Measurements from ENCODE around the gene UBA5. TPM values are rescaled to one million over a fixed set of nuclear protein-coding genes. Genes with fewer than 3 reads are reported as not detected.

UBA5 gene
- total and polyA plus RNA-seq, 9 of the 15 experiments (the other 6 are each of a cell fraction or from before 2014, with no cell fraction given), result 8.1 to 71.1 (median 29.4) TPM

- TF ChIP-seq, protein P1, sequence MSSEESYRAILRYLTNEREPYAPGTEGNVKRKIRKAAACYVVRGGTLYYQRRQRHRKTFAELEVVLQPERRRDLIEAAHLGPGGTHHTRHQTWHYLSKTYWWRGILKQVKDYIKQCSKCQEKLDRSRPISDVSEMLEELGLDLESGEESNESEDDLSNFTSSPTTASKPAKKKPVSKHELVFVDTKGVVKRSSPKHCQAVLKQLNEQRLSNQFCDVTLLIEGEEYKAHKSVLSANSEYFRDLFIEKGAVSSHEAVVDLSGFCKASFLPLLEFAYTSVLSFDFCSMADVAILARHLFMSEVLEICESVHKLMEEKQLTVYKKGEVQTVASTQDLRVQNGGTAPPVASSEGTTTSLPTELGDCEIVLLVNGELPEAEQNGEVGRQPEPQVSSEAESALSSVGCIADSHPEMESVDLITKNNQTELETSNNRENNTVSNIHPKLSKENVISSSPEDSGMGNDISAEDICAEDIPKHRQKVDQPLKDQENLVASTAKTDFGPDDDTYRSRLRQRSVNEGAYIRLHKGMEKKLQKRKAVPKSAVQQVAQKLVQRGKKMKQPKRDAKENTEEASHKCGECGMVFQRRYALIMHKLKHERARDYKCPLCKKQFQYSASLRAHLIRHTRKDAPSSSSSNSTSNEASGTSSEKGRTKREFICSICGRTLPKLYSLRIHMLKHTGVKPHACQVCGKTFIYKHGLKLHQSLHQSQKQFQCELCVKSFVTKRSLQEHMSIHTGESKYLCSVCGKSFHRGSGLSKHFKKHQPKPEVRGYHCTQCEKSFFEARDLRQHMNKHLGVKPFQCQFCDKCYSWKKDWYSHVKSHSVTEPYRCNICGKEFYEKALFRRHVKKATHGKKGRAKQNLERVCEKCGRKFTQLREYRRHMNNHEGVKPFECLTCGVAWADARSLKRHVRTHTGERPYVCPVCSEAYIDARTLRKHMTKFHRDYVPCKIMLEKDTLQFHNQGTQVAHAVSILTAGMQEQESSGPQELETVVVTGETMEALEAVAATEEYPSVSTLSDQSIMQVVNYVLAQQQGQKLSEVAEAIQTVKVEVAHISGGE (CRISPR knock-in tag; IDR thresholded peaks at IDR 0.05), result peak; percentile 91 to 99 (median 95); a peak in 5 of 6 replicates
- TF ChIP-seq JUNB (CRISPR knock-in tag; conservative IDR thresholded peaks at IDR 0.05), result no peak
- TF ChIP-seq, protein P2, sequence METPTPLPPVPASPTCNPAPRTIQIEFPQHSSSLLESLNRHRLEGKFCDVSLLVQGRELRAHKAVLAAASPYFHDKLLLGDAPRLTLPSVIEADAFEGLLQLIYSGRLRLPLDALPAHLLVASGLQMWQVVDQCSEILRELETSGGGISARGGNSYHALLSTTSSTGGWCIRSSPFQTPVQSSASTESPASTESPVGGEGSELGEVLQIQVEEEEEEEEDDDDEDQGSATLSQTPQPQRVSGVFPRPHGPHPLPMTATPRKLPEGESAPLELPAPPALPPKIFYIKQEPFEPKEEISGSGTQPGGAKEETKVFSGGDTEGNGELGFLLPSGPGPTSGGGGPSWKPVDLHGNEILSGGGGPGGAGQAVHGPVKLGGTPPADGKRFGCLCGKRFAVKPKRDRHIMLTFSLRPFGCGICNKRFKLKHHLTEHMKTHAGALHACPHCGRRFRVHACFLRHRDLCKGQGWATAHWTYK (CRISPR knock-in tag; IDR thresholded peaks at IDR 0.05), result peak; percentile 54; the same call in 1 of the 2 replicates
- no peak for TF ChIP-seq ETS2 (tag; IDR thresholded peaks at IDR 0.05; ENCODE audit: borderline replicate concordance, poor library complexity, severe bottlenecking)
- TF ChIP-seq, protein P3, sequence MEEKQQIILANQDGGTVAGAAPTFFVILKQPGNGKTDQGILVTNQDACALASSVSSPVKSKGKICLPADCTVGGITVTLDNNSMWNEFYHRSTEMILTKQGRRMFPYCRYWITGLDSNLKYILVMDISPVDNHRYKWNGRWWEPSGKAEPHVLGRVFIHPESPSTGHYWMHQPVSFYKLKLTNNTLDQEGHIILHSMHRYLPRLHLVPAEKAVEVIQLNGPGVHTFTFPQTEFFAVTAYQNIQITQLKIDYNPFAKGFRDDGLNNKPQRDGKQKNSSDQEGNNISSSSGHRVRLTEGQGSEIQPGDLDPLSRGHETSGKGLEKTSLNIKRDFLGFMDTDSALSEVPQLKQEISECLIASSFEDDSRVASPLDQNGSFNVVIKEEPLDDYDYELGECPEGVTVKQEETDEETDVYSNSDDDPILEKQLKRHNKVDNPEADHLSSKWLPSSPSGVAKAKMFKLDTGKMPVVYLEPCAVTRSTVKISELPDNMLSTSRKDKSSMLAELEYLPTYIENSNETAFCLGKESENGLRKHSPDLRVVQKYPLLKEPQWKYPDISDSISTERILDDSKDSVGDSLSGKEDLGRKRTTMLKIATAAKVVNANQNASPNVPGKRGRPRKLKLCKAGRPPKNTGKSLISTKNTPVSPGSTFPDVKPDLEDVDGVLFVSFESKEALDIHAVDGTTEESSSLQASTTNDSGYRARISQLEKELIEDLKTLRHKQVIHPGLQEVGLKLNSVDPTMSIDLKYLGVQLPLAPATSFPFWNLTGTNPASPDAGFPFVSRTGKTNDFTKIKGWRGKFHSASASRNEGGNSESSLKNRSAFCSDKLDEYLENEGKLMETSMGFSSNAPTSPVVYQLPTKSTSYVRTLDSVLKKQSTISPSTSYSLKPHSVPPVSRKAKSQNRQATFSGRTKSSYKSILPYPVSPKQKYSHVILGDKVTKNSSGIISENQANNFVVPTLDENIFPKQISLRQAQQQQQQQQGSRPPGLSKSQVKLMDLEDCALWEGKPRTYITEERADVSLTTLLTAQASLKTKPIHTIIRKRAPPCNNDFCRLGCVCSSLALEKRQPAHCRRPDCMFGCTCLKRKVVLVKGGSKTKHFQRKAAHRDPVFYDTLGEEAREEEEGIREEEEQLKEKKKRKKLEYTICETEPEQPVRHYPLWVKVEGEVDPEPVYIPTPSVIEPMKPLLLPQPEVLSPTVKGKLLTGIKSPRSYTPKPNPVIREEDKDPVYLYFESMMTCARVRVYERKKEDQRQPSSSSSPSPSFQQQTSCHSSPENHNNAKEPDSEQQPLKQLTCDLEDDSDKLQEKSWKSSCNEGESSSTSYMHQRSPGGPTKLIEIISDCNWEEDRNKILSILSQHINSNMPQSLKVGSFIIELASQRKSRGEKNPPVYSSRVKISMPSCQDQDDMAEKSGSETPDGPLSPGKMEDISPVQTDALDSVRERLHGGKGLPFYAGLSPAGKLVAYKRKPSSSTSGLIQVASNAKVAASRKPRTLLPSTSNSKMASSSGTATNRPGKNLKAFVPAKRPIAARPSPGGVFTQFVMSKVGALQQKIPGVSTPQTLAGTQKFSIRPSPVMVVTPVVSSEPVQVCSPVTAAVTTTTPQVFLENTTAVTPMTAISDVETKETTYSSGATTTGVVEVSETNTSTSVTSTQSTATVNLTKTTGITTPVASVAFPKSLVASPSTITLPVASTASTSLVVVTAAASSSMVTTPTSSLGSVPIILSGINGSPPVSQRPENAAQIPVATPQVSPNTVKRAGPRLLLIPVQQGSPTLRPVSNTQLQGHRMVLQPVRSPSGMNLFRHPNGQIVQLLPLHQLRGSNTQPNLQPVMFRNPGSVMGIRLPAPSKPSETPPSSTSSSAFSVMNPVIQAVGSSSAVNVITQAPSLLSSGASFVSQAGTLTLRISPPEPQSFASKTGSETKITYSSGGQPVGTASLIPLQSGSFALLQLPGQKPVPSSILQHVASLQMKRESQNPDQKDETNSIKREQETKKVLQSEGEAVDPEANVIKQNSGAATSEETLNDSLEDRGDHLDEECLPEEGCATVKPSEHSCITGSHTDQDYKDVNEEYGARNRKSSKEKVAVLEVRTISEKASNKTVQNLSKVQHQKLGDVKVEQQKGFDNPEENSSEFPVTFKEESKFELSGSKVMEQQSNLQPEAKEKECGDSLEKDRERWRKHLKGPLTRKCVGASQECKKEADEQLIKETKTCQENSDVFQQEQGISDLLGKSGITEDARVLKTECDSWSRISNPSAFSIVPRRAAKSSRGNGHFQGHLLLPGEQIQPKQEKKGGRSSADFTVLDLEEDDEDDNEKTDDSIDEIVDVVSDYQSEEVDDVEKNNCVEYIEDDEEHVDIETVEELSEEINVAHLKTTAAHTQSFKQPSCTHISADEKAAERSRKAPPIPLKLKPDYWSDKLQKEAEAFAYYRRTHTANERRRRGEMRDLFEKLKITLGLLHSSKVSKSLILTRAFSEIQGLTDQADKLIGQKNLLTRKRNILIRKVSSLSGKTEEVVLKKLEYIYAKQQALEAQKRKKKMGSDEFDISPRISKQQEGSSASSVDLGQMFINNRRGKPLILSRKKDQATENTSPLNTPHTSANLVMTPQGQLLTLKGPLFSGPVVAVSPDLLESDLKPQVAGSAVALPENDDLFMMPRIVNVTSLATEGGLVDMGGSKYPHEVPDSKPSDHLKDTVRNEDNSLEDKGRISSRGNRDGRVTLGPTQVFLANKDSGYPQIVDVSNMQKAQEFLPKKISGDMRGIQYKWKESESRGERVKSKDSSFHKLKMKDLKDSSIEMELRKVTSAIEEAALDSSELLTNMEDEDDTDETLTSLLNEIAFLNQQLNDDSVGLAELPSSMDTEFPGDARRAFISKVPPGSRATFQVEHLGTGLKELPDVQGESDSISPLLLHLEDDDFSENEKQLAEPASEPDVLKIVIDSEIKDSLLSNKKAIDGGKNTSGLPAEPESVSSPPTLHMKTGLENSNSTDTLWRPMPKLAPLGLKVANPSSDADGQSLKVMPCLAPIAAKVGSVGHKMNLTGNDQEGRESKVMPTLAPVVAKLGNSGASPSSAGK (IDR thresholded peaks at IDR 0.05), result no peak
- no peak for TF ChIP-seq ZNF76 (CRISPR knock-in tag; IDR thresholded peaks at IDR 0.05; ENCODE audit: borderline replicate concordance)
- no peak for TF ChIP-seq ZNF311 (CRISPR knock-in tag; IDR thresholded peaks at IDR 0.05)
- TF ChIP-seq GATAD2B (IDR thresholded peaks at IDR 0.05; ENCODE audit: borderline replicate concordance), result no peak
- peak; percentile 53 for TF ChIP-seq HMGN3 (IDR thresholded peaks at IDR 0.05; ENCODE audit: borderline replicate concordance, extremely low read depth, insufficient read length, low read depth, low read length)
Observed at GRCh38 chr3:132660052-132660810, at the start of gene UBA5 (continued).

Measured in K562 (cell line).